ENCODE data around the gene MRPL24.
A peak's percentile ranks its signal among the peaks of the same experiment; 100 is the strongest.

The MRPL24 gene

GRCh38 chr1:156696755-156697154 is 44.1 kb downstream of the MRPL24 start:
- no peak for TF ChIP-seq Cebpa-rat (IDR thresholded peaks at IDR 0.05)

DNA sequence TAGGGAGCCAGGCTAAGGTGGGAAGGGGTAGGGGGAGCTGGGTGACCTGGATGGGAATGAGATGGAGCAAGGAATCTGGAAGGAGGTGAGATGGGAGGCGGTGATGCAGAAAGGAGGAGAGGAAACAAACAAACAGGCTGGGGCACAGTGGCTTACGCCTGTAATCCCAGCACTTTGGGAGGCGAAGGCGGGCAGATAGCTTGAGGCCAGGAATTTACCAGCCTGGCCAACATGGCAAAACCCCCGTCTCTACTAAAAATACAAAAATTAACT is 46.3 kb downstream of the MRPL24 start:
- Histone ChIP-seq H3K9ac (no peak overlapping the region), H4K20me1 (no peaks in the 10 kb centered on the region), H3K27ac (0 out of 2 replicates have a peak overlapping the region, but pooled peaks have one; percentile 11), H3K9me3 (no peaks in the 10 kb centered on the region), H3K36me3 (no peaks in the 10 kb centered on the region), H3K4me2 (peak overlapping the region; percentile 78), H3K4me3 (no peak overlapping the region), H3K27me3 (peaks cover 43% of the 10 kb centered on the region), H3K4me1 (peaks cover 69% of the 10 kb centered on the region)
- TF ChIP-seq Cebpa-rat (IDR thresholded peaks at IDR 0.05): no peak

More at GRCh38 chr1:156696755-156697154, 44.1 kb downstream of the MRPL24 start:
- H3K4me2 ChIP-seq: peak overlapping the region; percentile 66
- H3K27me3 ChIP-seq: peaks cover 22% of the 10 kb centered on the region
- H3K9me3 ChIP-seq: no peaks in the 10 kb centered on the region
- no peaks in the 10 kb centered on the region for H3K36me3 ChIP-seq
- H3K4me1 ChIP-seq: peaks cover 51% of the 10 kb centered on the region
- H3K27ac ChIP-seq: no peak overlapping the region
- no peak overlapping the region for H3K9ac ChIP-seq
- H4K20me1 ChIP-seq: no peaks in the 10 kb centered on the region
- no peak overlapping the region for H3K4me3 ChIP-seq

DNA sequence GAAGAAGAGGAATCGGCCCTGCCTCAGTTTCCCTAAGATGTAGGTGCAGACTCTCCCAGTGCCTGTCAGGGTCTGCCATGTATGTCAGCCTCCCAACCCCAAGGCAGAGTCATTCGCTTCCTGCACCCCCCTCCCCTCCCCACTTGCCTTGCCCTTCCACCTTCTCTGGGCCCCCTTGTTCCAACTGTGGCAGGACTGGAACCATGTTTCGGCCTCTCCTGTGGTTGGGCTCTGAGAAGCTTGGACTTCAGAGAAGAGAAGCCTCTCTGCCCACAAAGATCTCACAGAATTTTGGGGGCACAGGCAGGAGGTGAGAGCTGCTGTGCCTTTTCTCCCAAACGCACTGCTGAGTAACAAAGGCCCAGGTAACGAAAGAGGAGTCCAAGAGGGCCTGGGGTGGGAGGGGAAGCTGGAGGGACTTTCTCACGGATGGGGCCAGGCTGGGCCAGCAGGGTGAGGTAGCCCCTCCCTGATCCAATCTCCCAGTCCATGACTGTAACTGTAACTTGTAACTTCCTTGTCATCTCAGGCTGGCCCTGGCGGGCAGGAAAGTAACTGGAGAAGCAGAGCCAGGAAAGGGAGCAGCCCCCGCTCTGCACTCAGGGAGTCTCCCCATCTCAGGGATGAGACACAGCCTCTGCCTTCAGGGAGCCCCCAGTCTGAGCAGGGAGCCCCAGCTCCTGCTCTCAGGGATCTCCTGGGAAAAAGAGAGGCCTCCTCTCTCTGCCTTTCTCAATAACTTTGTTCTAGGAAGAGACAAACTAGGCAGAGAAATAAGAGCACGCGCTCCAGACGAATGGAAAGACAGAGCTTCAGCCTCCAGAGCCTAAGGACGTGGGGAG is 46.8 kb downstream of the MRPL24 start:
- peaks cover 75% of the 10 kb centered on the region for H3K4me1 ChIP-seq
- TF ChIP-seq Cebpa-rat (IDR thresholded peaks at IDR 0.05): no peak
- no peaks in the 10 kb centered on the region for H3K9me3 ChIP-seq
- no peak overlapping the region for H3K9ac ChIP-seq
- H4K20me1 ChIP-seq: no peaks in the 10 kb centered on the region
- H3K4me3 ChIP-seq: no peak overlapping the region
- peaks cover 44% of the 10 kb centered on the region for H3K27me3 ChIP-seq
- 0 out of 2 replicates have a peak overlapping the region, but pooled peaks have one; percentile 11 for H3K27ac ChIP-seq
- no peaks in the 10 kb centered on the region for H3K36me3 ChIP-seq
- H3K4me2 ChIP-seq: peak overlapping the region; percentile 78

DNA sequence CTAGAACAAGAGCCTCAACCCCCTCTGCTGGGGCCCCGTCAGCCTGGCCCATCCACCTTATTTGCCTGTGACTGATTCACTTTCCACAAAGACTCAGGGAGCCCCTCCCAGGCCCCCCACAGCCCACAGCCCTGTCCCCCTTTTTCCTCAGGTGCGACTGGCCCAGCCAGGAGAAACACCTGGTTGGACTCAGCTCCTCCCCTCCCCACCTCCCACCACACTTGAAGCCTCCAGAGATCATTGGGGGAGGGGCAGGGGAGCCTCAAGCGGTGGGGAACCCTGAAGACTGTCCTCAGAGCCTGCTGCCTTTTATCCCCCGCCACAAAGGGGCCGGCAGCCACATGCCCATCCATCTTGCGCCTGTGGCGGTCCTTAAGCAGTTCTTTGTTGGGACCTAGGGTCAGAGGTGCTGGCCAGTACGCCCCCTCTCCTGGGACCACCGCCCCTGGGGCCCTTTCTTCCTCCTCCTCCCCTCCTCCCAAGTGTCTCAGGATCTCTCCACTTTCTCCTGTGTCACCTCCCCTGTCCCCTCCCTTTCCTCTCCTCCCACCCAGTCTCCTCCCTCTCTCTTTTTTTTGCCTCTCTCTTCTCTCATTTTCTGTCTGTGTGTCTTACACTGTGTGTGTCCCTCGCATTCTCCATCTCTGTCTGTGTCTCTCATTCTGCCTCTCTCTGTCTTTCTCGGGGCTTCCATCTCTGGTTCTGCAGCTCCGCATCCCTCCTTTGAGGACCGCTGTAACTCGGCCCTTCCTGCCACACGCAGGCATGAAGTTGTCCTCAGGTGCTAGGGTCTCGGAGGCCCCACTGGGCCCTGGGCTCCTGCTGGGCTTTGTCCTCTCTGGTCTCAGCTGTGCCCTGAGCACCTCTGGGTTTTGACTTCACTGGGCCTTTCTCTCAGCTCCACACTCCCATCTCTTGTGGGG is 47.7 kb downstream of the MRPL24 start:
- H3K4me1 ChIP-seq: peaks cover 78% of the 10 kb centered on the region
- H3K9me3 ChIP-seq: no peaks in the 10 kb centered on the region
- H3K36me3 ChIP-seq: no peaks in the 10 kb centered on the region
- H3K4me3 ChIP-seq: peak overlapping the region; percentile 42
- H4K20me1 ChIP-seq: no peaks in the 10 kb centered on the region
- no peak overlapping the region for H3K9ac ChIP-seq
- no peak for TF ChIP-seq Cebpa-rat (IDR thresholded peaks at IDR 0.05)
- H3K27me3 ChIP-seq: peaks cover 44% of the 10 kb centered on the region
- peak overlapping the region; percentile 78 for H3K4me2 ChIP-seq
- peak overlapping the region; percentile 18; the same call in 1 of the 2 replicates for H3K27ac ChIP-seq

DNA sequence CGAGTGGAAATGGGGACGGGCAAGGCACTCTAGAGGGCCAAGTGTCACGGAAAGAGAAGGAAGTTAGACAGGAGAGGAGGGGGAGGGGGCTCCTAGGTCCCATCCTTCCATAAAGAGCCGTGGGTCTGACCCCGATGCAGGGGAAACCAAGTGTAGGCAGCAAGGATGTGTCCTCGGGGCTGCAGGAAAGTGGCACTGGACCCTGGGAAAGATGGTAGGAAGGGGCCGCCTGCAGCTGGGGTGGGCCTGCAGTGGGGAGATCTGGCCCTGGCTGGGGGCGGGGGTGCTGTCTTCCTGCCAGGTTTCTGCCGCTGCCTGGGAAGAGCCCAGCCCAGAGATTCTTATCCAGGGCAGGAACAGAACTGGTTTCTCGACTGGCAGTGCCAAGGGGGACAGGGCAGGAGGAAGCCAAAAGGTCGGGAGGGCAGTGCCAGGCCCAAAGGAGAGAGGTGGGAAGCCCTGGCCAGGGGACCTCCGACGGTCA is 48.4 kb downstream of the MRPL24 start:
- H3K27ac ChIP-seq: 0 out of 2 replicates have a peak overlapping the region, but pooled peaks have one; percentile 18
- peak overlapping the region; percentile 78 for H3K4me2 ChIP-seq
- H3K9me3 ChIP-seq: no peaks in the 10 kb centered on the region
- no peaks in the 10 kb centered on the region for H3K36me3 ChIP-seq
- peaks cover 44% of the 10 kb centered on the region for H3K27me3 ChIP-seq
- no peaks in the 10 kb centered on the region for H4K20me1 ChIP-seq
- H3K9ac ChIP-seq: no peak overlapping the region
- H3K4me1 ChIP-seq: peaks cover 74% of the 10 kb centered on the region
- no peak for TF ChIP-seq Cebpa-rat (IDR thresholded peaks at IDR 0.05)
- peak overlapping the region; percentile 42; the same call in 1 of the 2 replicates for H3K4me3 ChIP-seq

- H4K20me1 ChIP-seq: no peaks in the 10 kb centered on the region
- peaks cover 44% of the 10 kb centered on the region for H3K27me3 ChIP-seq
- no peak overlapping the region for H3K27ac ChIP-seq
- peak overlapping the region; percentile 78 for H3K4me2 ChIP-seq
- no peaks in the 10 kb centered on the region for H3K36me3 ChIP-seq
- no peaks in the 10 kb centered on the region for H3K9me3 ChIP-seq
- no peak for TF ChIP-seq Cebpa-rat (IDR thresholded peaks at IDR 0.05)
- H3K9ac ChIP-seq: no peak overlapping the region
- peaks cover 71% of the 10 kb centered on the region for H3K4me1 ChIP-seq
- H3K4me3 ChIP-seq: peak overlapping the region; percentile 8; the same call in 1 of the 2 replicates
Measured at GRCh38 chr1:156691665-156692440, 49.0 kb downstream of the MRPL24 start.

- Histone ChIP-seq H3K27ac (no peak overlapping the region), H3K4me1 (peaks cover 65% of the 10 kb centered on the region), H3K36me3 (no peaks in the 10 kb centered on the region), H3K4me2 (peak overlapping the region; percentile 78; the same call in 1 of the 2 replicates), H3K4me3 (no peak overlapping the region), H3K9ac (no peak overlapping the region), H4K20me1 (no peaks in the 10 kb centered on the region), H3K27me3 (peaks cover 44% of the 10 kb centered on the region), H3K9me3 (no peaks in the 10 kb centered on the region)
- no peak for TF ChIP-seq Cebpa-rat (IDR thresholded peaks at IDR 0.05)
Measured at GRCh38 chr1:156691191-156691590, 49.7 kb downstream of the MRPL24 start.

DNA sequence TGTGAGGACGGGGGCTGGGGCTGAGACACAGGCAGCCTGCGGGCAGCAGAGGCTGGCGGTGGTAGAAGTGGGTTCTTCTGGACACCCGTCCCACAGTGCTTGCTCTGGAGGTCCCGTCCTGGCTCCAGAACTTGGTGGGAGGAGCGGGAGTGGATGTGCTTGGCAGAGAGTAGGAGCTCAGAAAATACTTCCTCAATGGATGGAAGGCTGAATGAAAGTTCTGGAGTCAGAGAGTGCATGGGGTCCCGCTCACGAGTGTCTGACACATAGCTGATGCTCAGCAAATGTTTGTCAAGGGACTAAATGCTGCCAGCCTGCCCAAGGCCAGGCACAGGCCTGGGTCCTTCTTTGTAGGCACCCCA is 50.2 kb downstream of the MRPL24 start:
- TF ChIP-seq Cebpa-rat (IDR thresholded peaks at IDR 0.05): no peak
- no peaks in the 10 kb centered on the region for H3K9me3 ChIP-seq
- peaks cover 44% of the 10 kb centered on the region for H3K27me3 ChIP-seq
- no peaks in the 10 kb centered on the region for H4K20me1 ChIP-seq
- H3K4me3 ChIP-seq: no peak overlapping the region
- no peak overlapping the region for H3K9ac ChIP-seq
- H3K36me3 ChIP-seq: no peaks in the 10 kb centered on the region
- no peak overlapping the region for H3K27ac ChIP-seq
- H3K4me2 ChIP-seq: 0 out of 2 replicates have a peak overlapping the region, but pooled peaks have one; percentile 78
- H3K4me1 ChIP-seq: peaks cover 65% of the 10 kb centered on the region

Data from BLaER1 (cell line).